Measurements from ENCODE around the gene TMEM132C. TPM values are rescaled to one million over a fixed set of nuclear protein-coding genes. Genes with fewer than 3 reads are reported as not detected.

Gene TMEM132C
- total and polyA plus RNA-seq, 2 of the 8 experiments (the other 6 are each of a cell fraction or from before 2014, with no cell fraction given), result 0.23 to 0.76 TPM

DNA sequence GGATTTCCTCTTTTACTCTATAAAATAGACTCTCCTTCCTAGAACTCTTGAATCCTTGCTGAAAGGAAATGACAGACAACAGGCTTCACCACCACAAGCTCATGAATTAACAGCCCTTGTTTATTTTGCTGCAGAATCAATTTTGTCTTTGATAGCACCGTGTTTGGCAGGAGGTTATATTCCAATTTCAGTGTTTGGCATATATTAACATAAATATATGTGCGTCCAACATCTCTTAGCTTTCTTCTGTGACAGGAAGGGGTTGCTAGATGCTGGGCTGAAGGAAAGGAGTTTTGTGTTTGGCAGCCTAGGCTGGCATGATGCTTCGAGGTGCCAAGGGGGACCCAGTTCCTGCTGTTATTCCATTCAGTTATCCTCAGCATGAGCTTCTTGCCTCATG is 126.4 kb downstream of the TMEM132C start:
- H2AK5ac ChIP-seq (ENCODE audit: low read depth, low read length), result no peak overlapping the region
- H2BK15ac ChIP-seq (ENCODE audit: low read length), result no peak overlapping the region
- ChIA-PET CTCF (ENCODE audit: partially characterized antibody) (interaction anchor here (0.9 to 2.2 kb wide), 3 partner anchors 12 to 134 kb away, joined by 3 to 13 read pairs (median 3); no protein-coding TSS in a partner anchor), POLR2A (ENCODE audit: partially characterized antibody) (no interaction called here)
- no peaks in the 10 kb centered on the region for H3K79me2 ChIP-seq (ENCODE audit: control insufficient read depth in 1 of 2, insufficient read depth in 2 of 2, low read length in 2 of 2)
- DNase-seq (ENCODE audit: low read depth in 1 of 2, low spot score in 2 of 2) (no peak), FAIRE-seq (no peak)
- no peak overlapping the region for H3K4me3 ChIP-seq (ENCODE audit: extremely low read depth in 1 of 4, insufficient read depth in 2 of 4, low read depth in 3 of 4, low read length in 4 of 4)
- no peak overlapping the region for H2AFZ ChIP-seq (ENCODE audit: low read length)
- no peaks in the 10 kb centered on the region for H3K36me3 ChIP-seq (ENCODE audit: control insufficient read depth in 2 of 4, insufficient read depth in 4 of 4, low read length in 3 of 4)
- no peak overlapping the region for H2BK12ac ChIP-seq (ENCODE audit: low read depth, low read length)
- H3K4ac ChIP-seq (replicated peaks; ENCODE audit: insufficient read length, low read depth, low read length), result no peak overlapping the region
- H3K27ac ChIP-seq (ENCODE audit: low read depth, low read length), result no peak overlapping the region
- no peak overlapping the region for H3K4me2 ChIP-seq (ENCODE audit: insufficient read depth in 1 of 2, low read depth in 2 of 2, low read length in 2 of 2)
- no peaks in the 10 kb centered on the region for H4K20me1 ChIP-seq (replicated peaks in 1 of 2; ENCODE audit: control insufficient read depth in 1 of 2, insufficient read depth in 2 of 2, low read length in 2 of 2)
- H2BK20ac ChIP-seq (ENCODE audit: low read length), result no peak overlapping the region
- WGBS, 2 experiments (ENCODE audit: extremely low coverage in 1 of 2, insufficient coverage in 1 of 2, insufficient read length in 1 of 2, insufficient replicate concordance in 2 of 2, low coverage in 1 of 2, low lambda C conversion rate in 2 of 2, missing lambda C conversion rate in 1 of 2), result 85% methylated on average over 3 of the region's 3 CpGs; no CpG with 5 or more reads in 1 of the 2 experiments
- H3K23ac ChIP-seq (ENCODE audit: insufficient read length), result no peak overlapping the region
- H3K14ac ChIP-seq (ENCODE audit: insufficient read length), result no peak overlapping the region
- H3K4me1 ChIP-seq (replicated peaks in 1 of 4; ENCODE audit: control insufficient read depth in 3 of 4, insufficient read depth in 4 of 4, low read length in 3 of 4), result peaks cover 0 to 3% (median 0%) of the 10 kb centered on the region in 4 experiments; a peak in 1 of 7 replicates
- no peak overlapping the region for H3K56ac ChIP-seq (replicated peaks; ENCODE audit: insufficient read length, low read depth, low read length)
- no peak overlapping the region for H2BK5ac ChIP-seq (ENCODE audit: low read depth, low read length)
- H3K23me2 ChIP-seq (ENCODE audit: low read depth, low read length), result no peaks in the 10 kb centered on the region; the same call in 1 of the 2 replicates
- H4K5ac ChIP-seq (ENCODE audit: insufficient read length, low read depth, low read length), result no peak overlapping the region
- H4K8ac ChIP-seq (ENCODE audit: extremely low read depth, insufficient read depth, low read length), result no peak overlapping the region
- no peak overlapping the region for H3K9ac ChIP-seq (replicated peaks in 1 of 4; ENCODE audit: extremely low read depth in 1 of 4, low read depth in 3 of 4, low read length in 3 of 4)
- no peak overlapping the region for H2BK120ac ChIP-seq (replicated peaks; ENCODE audit: low read depth, low read length)
- TF ChIP-seq GTF2F1 (IDR thresholded peaks at IDR 0.05; ENCODE audit: borderline replicate concordance, low read depth, low read length), result no peak
- no peak for TF ChIP-seq KDM1A (IDR thresholded peaks at IDR 0.05; ENCODE audit: borderline replicate concordance, low read length)
- no peak for TF ChIP-seq SAP30 (IDR thresholded peaks at IDR 0.05; ENCODE audit: insufficient read depth, insufficient replicate concordance, low read length)
- no peak for TF ChIP-seq POLR2A (IDR thresholded peaks at IDR 0.05; ENCODE audit: control extremely low read depth in 1 of 2, low read depth in 2 of 2, low read length in 2 of 2)
- TF ChIP-seq NANOG (IDR thresholded peaks at IDR 0.05; ENCODE audit: insufficient read depth, low read depth, low read length, poor library complexity, severe bottlenecking), result no peak
- no peak for TF ChIP-seq EZH2 (IDR thresholded peaks at IDR 0.05; ENCODE audit: low read depth, low read length, severe bottlenecking)
- no peak for TF ChIP-seq EP300 (IDR thresholded peaks at IDR 0.05; ENCODE audit: borderline replicate concordance in 1 of 2, low read depth in 2 of 2, low read length in 2 of 2)
- no peak for TF ChIP-seq TAF1 (IDR thresholded peaks at IDR 0.05; ENCODE audit: low read depth, low read length)
- no peak for TF ChIP-seq PHF8 (conservative IDR thresholded peaks at IDR 0.05; ENCODE audit: low read depth, low read length)
- no peak for TF ChIP-seq CHD2 (IDR thresholded peaks at IDR 0.05; ENCODE audit: low read length)
- no peak overlapping the region for H3K18ac ChIP-seq (ENCODE audit: extremely low read depth, low read length)
- no peak overlapping the region for H4K91ac ChIP-seq (replicated peaks; ENCODE audit: insufficient read length, low read length)
- no peaks in the 10 kb centered on the region for H3K79me1 ChIP-seq (ENCODE audit: low read depth, low read length)
- H3K27me3 ChIP-seq (replicated peaks in 1 of 4; ENCODE audit: control insufficient read depth in 3 of 4, extremely low read depth in 1 of 4, insufficient read depth in 3 of 4, low read length in 3 of 4), result no peaks in the 10 kb centered on the region
- no peaks in the 10 kb centered on the region for H3K9me3 ChIP-seq (ENCODE audit: insufficient read depth in 2 of 2, low read depth in 1 of 2, low read length in 1 of 2)
